GM18519 (cell line): ENCODE data around the gene CRYBG2.
"Not testable (repeated sequence)": the region's sequence is repeated elsewhere in the genome, so short reads cannot be mapped to it uniquely, and the experiment has no call there.

Experiments used
- ATAC-seq: cut with Tn5 transposase; IDR thresholded peaks from one replicate; pipeline ENCODE4 v1.9.1; 2021; ENCODE audit warnings: mild to moderate bottlenecking, moderate library complexity; ENCODE audit not compliant: unreplicated experiment, low FRiP score

Gene CRYBG2

GRCh38 chr1:26296340-26297056 is 57.4 kb downstream of the CRYBG2 start:
- ATAC-seq = no peak

GRCh38 chr1:26295194-26296138 is 58.5 kb downstream of the CRYBG2 start:
- ATAC-seq = no peak

- ATAC-seq = no peak
Measured at GRCh38 chr1:26293911-26294463, 59.9 kb downstream of the CRYBG2 start.

- not testable (repeated sequence) for ATAC-seq
Measured at GRCh38 chr1:26292735-26293134, 61.2 kb downstream of the CRYBG2 start.

GRCh38 chr1:26291939-26292338 is 62.0 kb downstream of the CRYBG2 start:
- no peak for ATAC-seq

GRCh38 chr1:26291433-26291832 is 62.5 kb downstream of the CRYBG2 start:
- ATAC-seq = no peak

- ATAC-seq = no peak
Measured at GRCh38 chr1:26290882-26291261, 63.1 kb downstream of the CRYBG2 start.

GRCh38 chr1:26290122-26290881 is 63.6 kb downstream of the CRYBG2 start:
- no peak for ATAC-seq

- ATAC-seq = no peak
Measured at GRCh38 chr1:26289158-26290059, 64.5 kb downstream of the CRYBG2 start.

GRCh38 chr1:26288311-26288941 is 65.5 kb downstream of the CRYBG2 start:
- no peak for ATAC-seq

GRCh38 chr1:26287811-26288210 is 66.1 kb downstream of the CRYBG2 start:
- no peak for ATAC-seq

- no peak for ATAC-seq
Measured at GRCh38 chr1:26287033-26287711, 66.8 kb downstream of the CRYBG2 start.

GRCh38 chr1:26286064-26286416 is 67.9 kb downstream of the CRYBG2 start:
- no peak for ATAC-seq

- no peak for ATAC-seq
Measured at GRCh38 chr1:26285366-26286063, 68.4 kb downstream of the CRYBG2 start.

- ATAC-seq = no peak
Measured at GRCh38 chr1:26284597-26285347, 69.2 kb downstream of the CRYBG2 start.

GRCh38 chr1:26283871-26284596 is 69.9 kb downstream of the CRYBG2 start:
- ATAC-seq = no peak
